H1 (cell line): Measurements from ENCODE around the gene SRPK3. TPM values are rescaled to one million over a fixed set of nuclear protein-coding genes. Genes with fewer than 3 reads are reported as not detected.

Source experiments
- HDAC2 ChIP-seq, 2 experiments: fragments of 300-600 bp in 1 of 2; sonication (generic) in 1 of 2; IDR thresholded peaks; 2 replicates each; pipeline ENCODE4 v1.6.1; 2011 to 2012; ENCODE audit warnings: low read depth in 2 of 2, low read length in 2 of 2, mild to moderate bottlenecking in 2 of 2, moderate library complexity in 2 of 2, borderline replicate concordance in 1 of 2, inconsistent platforms in 1 of 2
- KDM1A ChIP-seq: fragments of 200-600, 300-600 bp; sonication (generic); IDR thresholded peaks from 2 replicates; pipeline ENCODE4 v1.7.1; 2016; ENCODE audit warnings: mild to moderate bottlenecking, low read length, borderline replicate concordance
- SAP30 ChIP-seq: fragments of 300-600 bp; sonication (generic); IDR thresholded peaks from 2 replicates; pipeline ENCODE4 v1.7.1; 2012; ENCODE audit warnings: low read length, moderate library complexity, mild to moderate bottlenecking, inconsistent platforms; ENCODE audit not compliant: insufficient read depth, insufficient replicate concordance
- SIRT6 ChIP-seq: IDR thresholded peaks from one replicate; pipeline ENCODE4 v1.7.1; 2012; ENCODE audit warnings: low read length, inconsistent platforms
- TAF7 ChIP-seq: optimal IDR thresholded peaks from 2 replicates; pipeline ENCODE3; 2011; ENCODE audit warnings: low read depth, mild to moderate bottlenecking, inconsistent platforms, low read length, moderate library complexity, borderline replicate concordance
- polyA plus RNA-seq, 7 experiments: library from polyadenylated mRNA; depleted of rRNA in 3 of 7; stranded (reverse) in 5 of 7; unstranded in 2 of 7; fragments of >200 nt in 5 of 7; fragments of 200-250 nt in 2 of 7; gene quantifications; 1 replicate in 5 of 7; 2 replicates in 1 of 7; 4 replicates in 1 of 7; pipeline versions ENCODE4 v1.2.1 to v1.2.3, GENCODE V29; 2011 to 2013; ENCODE audit warnings: missing spikeins in 2 of 7, mixed read lengths in 2 of 7
- total RNA-seq: library from RNA; stranded (reverse); fragmentation: NEBNext Ultra II Directional; extraction: Animal tissue kit (Norgen Biotek cat#: 25700); gene quantifications from 2 replicates; pipeline ENCODE4 v1.2.1, GENCODE V29; 2021

Gene SRPK3
- total and polyA plus RNA-seq, 2 of the 8 experiments (the other 6 are each of a cell fraction or from before 2014, with no cell fraction given): not detected

DNA sequence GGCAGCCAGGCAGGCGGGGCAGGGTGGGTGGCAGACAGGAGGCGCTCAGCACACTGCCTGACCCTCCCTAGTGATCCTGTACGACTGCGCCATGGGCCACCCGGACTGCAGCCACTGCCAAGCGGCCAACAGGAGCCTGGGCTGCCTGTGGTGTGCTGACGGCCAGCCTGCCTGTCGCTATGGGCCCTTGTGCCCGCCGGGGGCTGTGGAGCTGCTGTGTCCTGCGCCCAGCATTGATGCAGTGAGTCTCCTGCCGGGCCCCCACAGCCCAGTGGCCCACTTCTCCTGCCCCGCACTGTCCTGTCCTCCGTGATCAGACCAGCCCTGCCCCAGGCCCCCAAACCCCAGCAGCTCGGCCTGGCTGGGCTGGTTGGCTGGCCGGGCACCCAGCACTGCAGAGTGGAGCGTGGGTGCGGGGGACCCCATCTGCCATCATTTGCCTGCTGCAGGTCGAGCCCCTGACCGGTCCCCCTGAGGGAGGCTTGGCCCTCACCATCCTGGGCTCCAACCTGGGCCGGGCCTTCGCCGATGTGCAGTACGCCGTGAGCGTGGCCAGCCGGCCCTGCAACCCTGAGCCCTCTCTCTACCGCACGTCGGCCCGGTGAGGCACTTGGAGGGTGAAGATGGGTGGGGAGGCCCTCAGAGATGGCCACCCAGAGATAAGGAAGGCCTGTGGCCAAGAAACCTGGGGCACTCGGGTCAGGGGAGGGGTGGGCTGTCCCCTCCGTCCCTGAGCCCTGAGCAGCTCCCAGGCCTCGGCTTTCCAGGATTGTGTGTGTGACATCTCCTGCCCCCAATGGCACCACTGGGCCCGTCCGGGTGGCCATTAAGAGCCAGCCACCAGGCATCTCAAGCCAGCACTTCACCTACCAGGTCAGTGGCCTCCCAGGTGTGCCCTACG, 9.2 kb upstream of the SRPK3 start (continued):
- TF ChIP-seq HDAC2 (IDR thresholded peaks at IDR 0.05; ENCODE audit: borderline replicate concordance in 1 of 2, low read depth in 2 of 2, low read length in 2 of 2) (no peak), SAP30 (no peak), SIRT6 (no peak), KDM1A (no peak), TAF7 (no peak)
